ENCODE results near the gene DDX24.

- TF ChIP-seq POLR2A (IDR thresholded peaks at IDR 0.05; ENCODE audit: low read length) (no peak), GATA1 (IDR thresholded peaks at IDR 0.05; ENCODE audit: low read depth, low read length) (no peak)
These were observed 8.5 kb upstream of the DDX24 start for GRCh38 chr14:94089479-94089878.

Measured in erythroblast (primary cell).